ENCODE measurements around the gene PTPN18. TPM values are rescaled to one million over a fixed set of nuclear protein-coding genes. Genes with fewer than 3 reads are reported as not detected.
A peak's percentile ranks its signal among the peaks of the same experiment; 100 is the strongest.

The PTPN18 gene
- total RNA-seq, 1 donor from 2014 or later, result 11.8 TPM

GRCh38 chr2:130339885-130340745, 15.7 kb upstream of the PTPN18 start:
- FAIRE-seq, result no peak
- no peak for DNase-seq (ENCODE audit: low spot score in 2 of 2)

- DNase-seq (ENCODE audit: low spot score in 2 of 2), result no peak
- FAIRE-seq, result no peak
Observed at GRCh38 chr2:130341562-130342019, 14.3 kb upstream of the PTPN18 start.

DNA sequence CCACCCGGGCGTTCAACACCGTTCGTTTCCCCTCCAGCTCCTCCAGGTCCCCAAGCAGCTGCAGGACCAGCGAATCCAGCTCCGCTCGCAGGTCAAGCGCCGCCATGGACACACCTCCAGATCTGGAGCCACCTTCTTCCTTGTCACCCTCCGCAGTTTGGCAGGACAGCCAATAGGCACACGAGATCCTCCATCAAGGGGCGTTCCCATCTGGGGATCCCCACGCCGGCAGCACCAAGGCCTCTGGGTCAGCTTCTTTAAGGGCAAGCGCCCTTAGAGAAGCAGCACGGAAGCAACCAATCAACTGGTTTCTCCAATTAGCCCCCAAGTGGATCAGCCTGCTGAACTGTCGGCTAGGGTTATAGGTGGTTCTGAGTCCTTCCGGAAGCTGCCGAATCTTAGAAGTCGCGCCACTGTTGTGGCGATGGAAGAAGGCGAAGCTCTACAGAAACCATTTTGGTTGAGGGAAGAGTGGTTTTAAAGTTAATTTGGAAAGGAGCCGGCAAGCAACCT, 13.8 kb upstream of the PTPN18 start:
- FAIRE-seq (no peak), DNase-seq (ENCODE audit: low spot score in 2 of 2) (peak; percentile 73 to 83)

GRCh38 chr2:130342533-130343275, 13.2 kb upstream of the PTPN18 start, which contains the start of gene IMP4:
IMP4 (plus strand) TSS chr2:130342897; CDS start chr2:130342933, 36 bp downstream.
- FAIRE-seq, result peak; percentile 69
- peak; percentile 91 to 95 for DNase-seq (ENCODE audit: low spot score in 2 of 2)

DNA sequence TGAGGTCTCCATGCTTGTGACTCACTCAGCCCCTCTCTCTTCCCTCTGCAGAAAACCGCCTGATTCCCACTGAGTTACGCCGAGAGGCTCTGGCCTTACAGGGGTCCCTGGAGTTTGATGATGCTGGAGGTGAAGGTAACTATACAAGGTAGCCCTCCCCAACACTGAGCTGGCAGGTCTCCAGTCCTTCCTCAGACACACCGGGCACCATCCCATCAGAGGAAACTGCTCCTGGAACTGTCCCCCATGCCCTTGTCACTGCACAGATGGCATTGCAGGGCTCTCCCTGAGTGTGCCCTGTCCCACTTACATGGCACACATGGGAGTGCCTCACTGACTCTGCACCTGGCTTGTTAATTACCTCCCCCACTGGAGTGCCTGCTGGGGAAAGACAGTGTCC, 11.3 kb upstream of the PTPN18 start:
- no peak for DNase-seq (ENCODE audit: low spot score in 2 of 2)
- FAIRE-seq, result no peak

GRCh38 chr2:130345091-130345490, 10.8 kb upstream of the PTPN18 start:
- no peak for DNase-seq (ENCODE audit: low spot score in 2 of 2)
- FAIRE-seq, result no peak

DNA sequence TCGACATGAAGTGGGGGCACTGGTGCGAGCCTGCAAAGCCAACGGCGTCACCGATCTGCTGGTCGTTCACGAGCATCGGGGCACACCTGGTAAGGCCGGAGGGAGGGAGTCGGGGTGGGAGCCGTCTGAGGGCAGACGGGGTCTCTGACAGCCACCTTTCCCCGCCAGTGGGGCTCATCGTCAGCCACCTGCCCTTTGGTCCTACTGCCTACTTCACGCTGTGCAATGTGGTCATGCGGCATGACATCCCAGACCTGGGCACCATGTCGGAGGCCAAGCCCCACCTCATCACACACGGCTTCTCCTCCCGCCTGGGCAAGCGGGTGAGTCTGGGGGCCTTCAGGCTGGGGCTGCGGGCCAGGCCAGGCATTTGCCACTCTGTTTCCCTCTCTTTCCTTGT, 10.2 kb upstream of the PTPN18 start:
- DNase-seq (ENCODE audit: low spot score in 2 of 2) (no peak), FAIRE-seq (no peak)

- no peak for FAIRE-seq
- no peak for DNase-seq (ENCODE audit: low spot score in 2 of 2)
Observed at GRCh38 chr2:130346041-130346740, 9.7 kb upstream of the PTPN18 start.

GRCh38 chr2:130346741-130347066, 9.2 kb upstream of the PTPN18 start:
- FAIRE-seq, result no peak

GRCh38 chr2:130347220-130347925, 8.5 kb upstream of the PTPN18 start:
- FAIRE-seq (no peak), DNase-seq (ENCODE audit: low spot score in 2 of 2) (no peak)

More at GRCh38 chr2:130346741-130347066, 9.2 kb upstream of the PTPN18 start:
- no peak for DNase-seq (ENCODE audit: low spot score in 2 of 2)

DNA sequence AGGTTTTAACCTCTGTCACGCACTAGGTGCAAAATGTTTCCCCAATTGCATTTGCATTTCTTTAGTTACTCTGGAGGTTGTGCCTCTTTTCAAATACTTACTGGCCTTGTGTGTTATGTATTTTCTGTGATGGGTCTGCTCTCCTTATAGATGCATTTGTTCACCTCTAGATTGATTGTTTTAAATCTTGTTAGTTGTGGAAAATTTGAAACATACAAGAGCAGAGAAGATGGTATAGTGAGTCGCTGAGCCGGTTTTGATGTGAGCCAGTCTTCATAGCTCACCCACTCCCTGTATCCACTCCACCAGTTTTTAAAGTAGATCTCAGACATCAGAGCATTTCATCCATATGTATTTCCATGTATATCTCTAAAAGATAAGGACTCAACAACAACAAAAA, 6.7 kb upstream of the PTPN18 start:
- FAIRE-seq, result no peak
- DNase-seq (ENCODE audit: low spot score in 2 of 2), result no peak

- DNase-seq (ENCODE audit: low spot score in 2 of 2) (no peak), FAIRE-seq (no peak)
Observed at GRCh38 chr2:130351711-130352110, 4.1 kb upstream of the PTPN18 start.

GRCh38 chr2:130352237-130352636, 3.6 kb upstream of the PTPN18 start:
- DNase-seq (ENCODE audit: low spot score in 2 of 2) (no peak), FAIRE-seq (no peak)

GRCh38 chr2:130353291-130354138, 2.3 kb upstream of the PTPN18 start:
- no peak for FAIRE-seq
- DNase-seq (ENCODE audit: low spot score in 2 of 2), result no peak

GRCh38 chr2:130354139-130354428, 1.8 kb upstream of the PTPN18 start:
- DNase-seq (ENCODE audit: low spot score in 2 of 2) (no peak), FAIRE-seq (no peak)

DNA sequence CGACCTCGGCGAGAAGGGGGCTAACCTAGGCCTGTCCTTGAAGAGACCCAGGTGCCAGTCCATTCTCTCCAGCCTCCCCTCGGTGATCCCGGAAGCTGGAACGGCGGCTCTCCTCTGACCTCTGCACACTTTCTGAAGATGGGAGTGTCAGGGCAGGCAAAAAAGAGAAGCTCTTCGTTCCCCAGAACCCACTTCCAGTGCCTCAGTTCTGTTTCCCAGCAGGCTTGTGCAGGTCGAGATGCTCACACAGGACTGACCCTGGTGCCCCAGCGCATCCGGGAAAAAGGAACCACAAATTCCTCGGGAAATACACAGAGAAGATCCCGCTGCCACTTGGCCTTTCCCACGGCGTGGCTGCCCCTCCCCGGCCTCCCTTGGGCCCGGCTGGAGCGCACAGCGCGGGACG, 681 bp upstream of the PTPN18 start:
- no peak for DNase-seq (ENCODE audit: low spot score in 2 of 2)
- FAIRE-seq, result no peak

DNA sequence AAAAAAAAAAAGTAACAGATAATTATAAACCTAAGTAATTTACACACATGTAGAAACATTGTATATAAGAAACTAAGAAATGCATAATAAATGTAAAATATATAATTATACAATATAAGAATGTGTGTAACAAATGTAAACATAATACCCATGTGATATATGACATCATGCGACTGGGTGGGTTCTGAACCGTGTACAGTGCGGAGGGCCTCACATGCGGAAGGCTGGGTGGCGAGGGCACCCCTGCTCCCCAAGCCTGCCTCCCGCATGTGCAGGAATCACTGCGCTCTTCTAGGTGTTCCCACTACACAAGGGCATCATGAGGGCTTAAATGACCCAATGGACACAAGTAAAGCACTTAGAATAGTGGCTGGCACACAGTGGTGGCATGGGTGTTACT, 2.0 kb downstream of the PTPN18 start:
- no peak for FAIRE-seq

DNA sequence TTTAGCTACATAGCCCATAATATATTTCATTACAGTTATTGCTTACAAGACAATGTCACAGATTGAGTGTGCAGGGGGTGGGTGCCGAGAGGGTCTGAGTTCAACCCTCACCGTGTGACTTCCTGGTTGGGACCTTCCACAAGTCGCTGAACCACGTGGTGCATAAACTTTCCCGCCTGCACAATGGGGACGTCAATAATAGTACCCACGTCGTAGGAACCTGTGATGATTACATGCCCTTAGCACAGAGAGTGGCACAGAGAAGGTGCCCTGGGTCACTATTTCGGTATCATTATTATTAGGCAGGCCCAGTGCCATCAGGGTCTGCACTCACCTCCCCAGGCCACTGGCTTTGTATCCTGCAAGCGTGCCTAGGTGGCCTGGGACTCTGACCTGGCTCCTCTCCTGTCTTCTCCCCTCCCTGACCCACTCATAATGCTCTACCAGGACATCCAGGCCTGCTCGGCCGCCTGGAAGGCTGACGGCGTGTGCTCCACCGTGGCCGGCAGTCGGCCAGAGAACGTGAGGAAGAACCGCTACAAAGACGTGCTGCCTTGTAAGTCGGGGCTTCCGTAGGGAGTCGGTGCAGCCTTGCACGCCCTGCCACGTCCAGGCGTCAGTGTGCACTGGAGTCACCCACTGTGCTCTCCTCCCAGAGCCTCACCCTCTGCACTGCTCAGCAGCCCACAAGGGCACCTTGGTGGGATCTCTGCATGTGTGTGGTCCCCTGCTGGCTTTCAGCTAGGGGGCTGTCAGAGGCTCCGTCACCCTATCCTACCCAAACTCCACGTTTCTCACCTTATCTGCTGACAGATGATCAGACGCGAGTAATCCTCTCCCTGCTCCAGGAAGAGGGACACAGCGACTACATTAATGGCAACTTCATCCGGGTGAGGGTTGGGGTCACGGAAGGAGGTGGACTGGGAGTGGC, 2.8 kb downstream of the PTPN18 start:
- DNase-seq (ENCODE audit: low spot score in 2 of 2) (no peak), FAIRE-seq (no peak)

More for the DNA sequence above, 2.0 kb downstream of the PTPN18 start:
- DNase-seq (ENCODE audit: low spot score in 2 of 2), result no peak

Data from frontal cortex (tissue), 4 donors.